NCI-H2227 (cell line): ENCODE measurements around the gene GTPBP6.
"Not testable (repeated sequence)": the region's sequence is repeated elsewhere in the genome, so short reads cannot be mapped to it uniquely, and the experiment has no call there.

Experiments
- DNase-seq: peaks from one replicate; lab custom pipeline; 2025; ENCODE audit not compliant: unreplicated experiment; lab: John Stamatoyannopoulos, UW

GTPBP6 gene

DNA sequence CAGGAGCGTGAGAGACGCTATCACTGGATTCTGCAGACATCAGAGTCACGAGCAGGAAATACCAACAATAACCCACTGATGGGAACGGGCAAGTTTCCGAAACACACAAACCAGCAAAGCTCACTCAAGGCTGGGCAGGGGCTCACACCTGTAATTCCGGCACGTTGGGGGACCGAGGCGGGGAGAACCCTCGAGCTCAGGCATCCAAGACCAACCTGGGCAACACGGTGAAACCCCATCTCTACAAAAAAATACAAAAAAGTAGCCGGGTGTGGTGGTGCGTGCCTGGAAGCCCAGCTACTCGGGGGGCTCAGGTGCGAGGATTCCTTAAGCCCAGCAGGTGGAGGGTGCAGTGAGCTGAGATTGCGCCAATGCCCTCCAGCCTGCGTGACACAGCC, 17.2 kb upstream of the GTPBP6 start:
- no peak for DNase-seq

DNA sequence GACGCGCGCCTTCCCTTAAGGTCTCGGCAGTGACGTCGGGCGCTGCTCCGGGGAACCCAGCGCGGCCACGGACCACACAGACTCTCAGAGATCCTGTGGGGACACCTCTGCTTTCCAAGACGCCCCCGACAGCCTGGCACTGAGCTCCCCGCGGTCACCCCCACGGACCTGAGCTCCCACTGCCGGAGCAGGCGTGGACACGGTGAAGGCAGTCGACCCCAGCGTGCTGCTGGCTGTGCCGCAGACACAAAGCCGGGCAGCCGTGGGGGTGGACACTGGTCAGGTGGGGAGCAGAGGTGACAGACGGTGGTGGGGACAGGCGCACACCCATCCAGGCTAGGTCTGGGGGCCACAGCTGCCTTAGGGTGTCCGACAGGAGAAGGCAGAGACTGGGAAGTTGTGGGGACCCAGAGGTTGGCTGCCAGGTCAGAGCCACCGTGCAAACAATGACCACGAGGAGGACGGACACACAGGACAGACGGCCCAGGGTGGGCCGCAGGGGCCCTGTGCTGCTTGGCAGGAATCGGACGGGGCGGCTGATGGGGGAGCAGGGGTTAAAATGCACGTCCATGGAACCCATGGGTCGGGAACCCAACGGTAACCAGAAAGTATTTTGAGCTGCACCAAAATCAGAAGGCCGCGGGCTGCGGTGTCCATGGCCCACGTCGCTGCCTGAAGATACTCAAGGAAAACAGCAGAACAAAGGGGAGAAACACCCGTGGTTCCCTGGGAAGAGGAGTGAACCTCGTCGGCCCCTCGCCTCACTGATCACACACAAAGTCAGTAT, 16.6 kb upstream of the GTPBP6 start:
- DNase-seq, result no peak

- no peak for DNase-seq
Measured at GRCh38 chrX:334331-334891, 15.8 kb upstream of the GTPBP6 start.

DNA sequence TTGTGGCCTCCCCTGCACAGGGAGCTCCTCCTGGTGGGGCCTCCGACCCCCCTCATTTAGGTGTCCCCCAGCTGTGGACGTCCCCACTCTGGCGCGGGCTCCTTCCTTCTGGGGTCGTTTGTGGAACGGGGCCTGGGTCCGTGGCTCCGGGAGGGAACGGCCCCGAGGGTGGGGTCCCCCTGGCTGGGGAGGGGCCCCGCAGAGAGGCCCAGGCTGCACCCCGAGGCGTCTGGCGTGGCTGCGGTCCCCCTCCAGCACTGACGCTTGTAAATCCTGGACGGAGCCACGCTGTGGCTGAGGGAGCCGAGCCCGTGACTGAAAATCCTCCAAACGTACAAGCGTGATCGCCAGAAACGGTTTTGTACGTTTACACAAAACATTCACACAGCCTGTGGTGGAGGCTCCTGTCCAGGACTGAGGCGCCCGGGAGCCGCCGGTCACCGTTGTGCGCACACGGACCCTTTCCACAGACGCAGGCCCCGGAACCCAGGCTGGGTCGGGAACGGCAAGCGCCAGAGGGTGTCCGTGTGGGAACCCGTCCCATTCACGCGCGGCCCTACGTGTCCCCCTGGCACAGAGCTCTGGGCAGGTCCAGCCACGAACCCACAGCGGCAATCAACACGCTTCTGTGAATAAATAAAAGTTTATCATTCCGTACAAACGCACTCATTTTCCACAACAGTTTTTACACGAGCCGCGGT, 15.2 kb upstream of the GTPBP6 start:
- no peak for DNase-seq

- DNase-seq, result no peak
Measured at GRCh38 chrX:332916-333610, 14.5 kb upstream of the GTPBP6 start.

DNA sequence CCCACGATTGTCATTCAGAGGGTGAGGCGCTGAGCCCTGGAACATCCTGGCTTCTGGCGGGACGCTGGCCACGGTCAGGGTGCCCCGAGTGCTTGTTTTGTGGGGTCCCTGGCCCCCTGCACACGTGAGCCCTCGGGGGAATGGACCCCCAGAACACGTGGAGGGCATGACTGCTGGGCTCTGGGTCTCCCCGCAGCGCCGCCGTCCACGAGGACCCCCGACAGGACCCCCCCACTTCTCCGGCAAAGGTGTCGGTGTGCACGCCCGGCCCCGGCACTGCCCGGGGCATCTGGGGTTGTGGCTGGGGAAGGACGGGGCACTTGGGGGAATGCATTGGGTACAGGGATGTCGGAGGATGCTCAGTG, 13.9 kb upstream of the GTPBP6 start:
- no peak for DNase-seq

GRCh38 chrX:331825-332495, 13.4 kb upstream of the GTPBP6 start:
- no peak for DNase-seq

- no peak for DNase-seq
Measured at GRCh38 chrX:331151-331824, 12.7 kb upstream of the GTPBP6 start.

DNA sequence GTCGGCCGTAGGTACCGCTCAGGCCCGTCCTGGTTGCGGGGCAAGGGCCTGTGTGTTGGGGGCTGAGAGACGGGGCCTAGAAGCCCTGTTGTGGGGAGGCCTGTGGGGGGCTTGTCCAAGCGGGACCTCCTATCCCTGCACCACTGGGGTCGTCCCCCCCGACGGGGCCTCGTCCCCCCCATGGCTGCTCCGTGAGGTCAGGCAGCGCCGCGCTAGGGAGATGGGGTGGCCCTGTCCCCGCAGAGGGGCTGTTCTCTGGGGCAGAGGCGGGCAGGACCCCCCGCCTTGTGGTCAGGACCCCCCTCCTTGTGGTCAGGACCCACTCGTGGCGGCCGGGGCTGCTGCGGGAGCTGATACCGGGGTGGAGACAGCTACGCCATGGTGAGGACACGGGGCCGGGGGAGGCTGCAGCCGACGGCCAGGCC, 12.1 kb upstream of the GTPBP6 start:
- DNase-seq, result no peak

- DNase-seq, result not testable (repeated sequence)
Measured at GRCh38 chrX:330141-330725, 11.6 kb upstream of the GTPBP6 start.

- no peak for DNase-seq
Measured at GRCh38 chrX:329291-329910, 10.8 kb upstream of the GTPBP6 start.

- no peak for DNase-seq
Measured at GRCh38 chrX:327660-328126, 9.1 kb upstream of the GTPBP6 start.

- DNase-seq, result not testable (repeated sequence)
Measured at GRCh38 chrX:324664-325063, 6.1 kb upstream of the GTPBP6 start.

DNA sequence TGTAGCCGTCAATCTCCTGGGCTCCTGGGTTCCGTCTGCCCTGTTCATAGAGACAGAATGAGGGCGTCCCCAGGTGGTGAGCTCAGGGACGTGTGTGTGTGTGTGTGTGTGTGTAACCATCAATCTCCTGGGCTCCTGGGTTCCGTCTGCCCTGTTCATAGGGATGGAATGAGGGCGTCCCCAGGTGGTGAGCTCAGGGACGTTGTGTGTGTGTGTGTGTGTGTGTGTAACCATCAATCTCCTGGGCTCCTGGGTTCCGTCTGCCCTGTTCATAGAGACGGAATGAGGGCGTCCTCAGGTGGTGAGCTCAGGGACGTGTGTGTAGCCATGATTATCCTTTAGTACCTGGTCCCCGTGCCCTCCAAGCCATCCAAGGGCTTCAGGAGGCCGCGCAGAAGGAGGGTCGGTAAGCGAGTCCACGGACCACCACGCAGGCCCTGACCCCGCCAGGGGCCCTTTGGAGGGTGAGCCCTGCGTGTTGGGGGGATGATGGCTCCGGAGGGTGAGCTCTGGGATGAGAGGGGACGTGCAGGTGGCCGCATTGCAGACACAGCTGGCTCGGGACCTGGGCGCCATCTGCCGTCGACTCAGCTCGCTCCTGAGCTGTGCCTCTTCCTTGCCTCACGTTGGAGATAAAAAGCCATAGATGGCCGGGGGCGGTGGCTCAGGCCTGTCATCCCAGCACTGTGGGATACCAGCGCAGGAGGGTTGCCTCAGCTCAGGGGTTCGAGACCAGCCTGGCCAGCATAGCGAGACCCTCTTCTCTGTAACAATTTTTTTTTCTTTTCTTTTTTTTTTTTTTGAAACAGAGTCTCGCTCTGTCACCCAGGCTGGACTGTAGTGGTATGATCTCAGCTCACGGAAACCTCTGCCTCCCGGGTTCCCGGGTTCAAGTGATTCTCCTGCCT, 5.4 kb upstream of the GTPBP6 start:
- DNase-seq, result no peak

DNA sequence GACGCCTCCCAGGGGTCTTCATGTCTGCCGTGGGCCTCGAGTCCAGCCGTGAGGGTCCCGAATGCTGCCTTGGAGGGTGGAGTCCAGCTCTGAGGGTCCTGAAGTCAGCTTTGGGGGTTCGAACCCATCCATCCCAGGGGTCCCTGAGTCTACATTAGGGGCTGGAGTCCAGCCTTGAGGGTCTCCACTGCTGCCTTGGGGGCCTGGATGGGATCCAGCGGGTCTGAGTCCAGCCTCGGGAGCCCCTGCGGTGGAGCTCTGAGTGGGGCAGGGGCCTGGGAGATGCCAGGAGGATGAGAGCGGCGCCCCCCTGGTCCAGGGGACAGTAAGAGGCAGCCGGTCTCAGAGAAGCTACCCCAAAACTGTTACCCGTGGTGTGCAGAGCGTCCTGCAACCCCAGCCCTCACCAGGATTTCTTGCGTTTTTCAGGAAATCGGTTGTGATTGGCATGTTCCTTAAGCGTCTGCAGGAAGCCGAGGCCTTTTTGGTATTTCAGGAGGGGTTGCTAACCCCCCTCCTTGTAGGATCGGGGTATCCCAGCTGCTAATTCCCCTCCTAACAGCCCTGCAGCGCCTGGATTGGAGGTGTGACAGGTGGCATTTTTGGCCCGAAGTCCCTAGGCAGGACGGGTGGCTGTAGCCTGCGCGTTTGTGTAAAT, 1.7 kb upstream of the GTPBP6 start:
- no peak for DNase-seq

GRCh38 chrX:319579-320125, 1.1 kb upstream of the GTPBP6 start:
- no peak for DNase-seq

- no peak for DNase-seq
Measured at GRCh38 chrX:318068-318738, 393 bp downstream of the GTPBP6 start.
